Peyer's patch (tissue), 4 donors: ENCODE measurements around the gene VPS26C.
"Not testable (repeated sequence)": the region's sequence is repeated elsewhere in the genome, so short reads cannot be mapped to it uniquely, and the experiment has no call there.

Source experiments
- CTCF ChIP-seq, 6 experiments: fragments of 450-650 bp in 4 of 6; fragments of 200-600 bp in 2 of 6; sonication (generic) in 1 of 6; IDR thresholded peaks; one replicate each; pipeline ENCODE4 v1.5.1; 2017 to 2019; ENCODE audit warnings: antibody characterized with exemption in 6 of 6, mild to moderate bottlenecking in 3 of 6, moderate library complexity in 1 of 6
- POLR2A ChIP-seq, 2 donors: fragments of 450-650 bp; IDR thresholded peaks; one replicate each; pipeline ENCODE4 v1.5.1; 2017; ENCODE audit warnings: antibody characterized with exemption in 2 of 2, mild to moderate bottlenecking in 2 of 2, moderate library complexity in 2 of 2

- not testable (repeated sequence) for TF ChIP-seq CTCF, POLR2A (IDR thresholded peaks at IDR 0.05)
Measured at GRCh38 chr21:37316072-37316471, 48.9 kb upstream of the VPS26C start.
